IMR-90 (cell line): ENCODE results near the gene EIF3L.

ENCODE experiments used
- CEBPB ChIP-seq: IDR thresholded peaks from 2 replicates; pipeline ENCODE4 v1.6.1; 2012; ENCODE audit warnings: low read depth, low read length, improper control_type of control experiment
- CHD1 ChIP-seq: IDR thresholded peaks from 2 replicates; pipeline ENCODE4 v1.6.1; 2012; ENCODE audit warnings: low read depth, low read length, improper control_type of control experiment
- CTCF ChIP-seq: conservative IDR thresholded peaks from 2 replicates; pipeline ENCODE4 v1.5.1; 2012; ENCODE audit warnings: mild to moderate bottlenecking, low read depth, low read length, improper control_type of control experiment
- MXI1 ChIP-seq: IDR thresholded peaks from 2 replicates; pipeline ENCODE4 v1.6.1; 2012; ENCODE audit warnings: low read depth, mild to moderate bottlenecking, low read length, moderate library complexity, borderline replicate concordance
- NFE2L2 ChIP-seq: fragments of 150-350 bp; IDR thresholded peaks from 2 replicates; pipeline ENCODE4 v1.6.1; 2016; ENCODE audit warnings: low read depth, mild to moderate bottlenecking, low read length
- POLR2A ChIP-seq: IDR thresholded peaks from 2 replicates; pipeline ENCODE4 v1.6.1; 2012; ENCODE audit warnings: mild to moderate bottlenecking, low read depth, low read length
- RAD21 ChIP-seq: IDR thresholded peaks from 2 replicates; pipeline ENCODE4 v1.6.1; 2012; ENCODE audit warnings: low read length, improper control_type of control experiment
- RFX5 ChIP-seq: IDR thresholded peaks from 2 replicates; pipeline ENCODE4 v1.8.0; 2012; ENCODE audit warnings: low read depth, mild to moderate bottlenecking, low read length, moderate library complexity
- SMC3 ChIP-seq: fragments of 150-350 bp; IDR thresholded peaks from 2 replicates; pipeline ENCODE4 v1.6.1; 2016; ENCODE audit warnings: low read depth, mild to moderate bottlenecking, antibody characterized with exemption, low read length, moderate library complexity
- USF2 ChIP-seq: fragments of 150-350 bp; IDR thresholded peaks from 2 replicates; pipeline ENCODE4 v1.6.1; 2017; ENCODE audit warnings: mild to moderate bottlenecking, antibody characterized with exemption, low read length, low read depth

GRCh38 chr22:37843741-37844089 lies 5.5 kb upstream of the EIF3L start:
- no peak for TF ChIP-seq RAD21
- no peak for TF ChIP-seq CTCF
- no peak for TF ChIP-seq MXI1
- no peak for TF ChIP-seq CEBPB
- no peak for TF ChIP-seq POLR2A
- no peak for TF ChIP-seq USF2
- no peak for TF ChIP-seq SMC3
- no peak for TF ChIP-seq NFE2L2
- no peak for TF ChIP-seq RFX5
- TF ChIP-seq CHD1: no peak
